GM12865 (cell line): Measurements from ENCODE around the gene SNAP91.
"Not testable (repeated sequence)": the region's sequence is repeated elsewhere in the genome, so short reads cannot be mapped to it uniquely, and the experiment has no call there.

Source experiments
- DNase-seq: peaks from one replicate; pipeline ENCODE4 v3.0.0; 2010; ENCODE audit warnings: low read depth
- H3K4me3 ChIP-seq: 2 replicates; pipeline ENCODE4 v1.5.1; 2011; ENCODE audit warnings: mild to moderate bottlenecking, low read depth, low read length, control low read depth
- CTCF ChIP-seq: IDR thresholded peaks from 2 replicates; pipeline ENCODE4 v1.5.1; 2011; ENCODE audit warnings: low read length, control low read depth, low read depth, inconsistent platforms; ENCODE audit not compliant: insufficient read depth; ENCODE audit errors: missing control alignments

SNAP91 gene

GRCh38 chr6:83633609-83634008 is 75.3 kb downstream of the SNAP91 start:
- DNase-seq, result no peak
- H3K4me3 ChIP-seq, result no peak overlapping the region
- no peak for TF ChIP-seq CTCF

- no peak for TF ChIP-seq CTCF
- H3K4me3 ChIP-seq, result no peak overlapping the region
- peak; percentile 12 for DNase-seq
Measured at GRCh38 chr6:83633149-83633548, 75.8 kb downstream of the SNAP91 start.

GRCh38 chr6:83629908-83630307 is 79.0 kb downstream of the SNAP91 start:
- H3K4me3 ChIP-seq, DNase-seq: not testable (repeated sequence)

GRCh38 chr6:83615025-83615999 is 93.6 kb downstream of the SNAP91 start:
- peak; percentile 45 for TF ChIP-seq CTCF
- peak; percentile 48 for DNase-seq

GRCh38 chr6:83613378-83613777 is 95.5 kb downstream of the SNAP91 start:
- no peak overlapping the region for H3K4me3 ChIP-seq
- DNase-seq, result no peak
- TF ChIP-seq CTCF, result no peak

More at GRCh38 chr6:83615025-83615999, 93.6 kb downstream of the SNAP91 start:
- H3K4me3 ChIP-seq, result no peak overlapping the region

GRCh38 chr6:83609248-83609647 is 99.7 kb downstream of the SNAP91 start:
- no peak for DNase-seq
- no peak for TF ChIP-seq CTCF
- H3K4me3 ChIP-seq, result no peak overlapping the region

GRCh38 chr6:83605517-83605916 is 103.4 kb downstream of the SNAP91 start:
- DNase-seq, result no peak
- TF ChIP-seq CTCF, result no peak
- no peak overlapping the region for H3K4me3 ChIP-seq
